ENCODE measurements around the gene CCL11.

GRCh38 chr17:34265711-34266110 lies 19.8 kb upstream of the CCL11 start:
- TF ChIP-seq, protein P1, sequence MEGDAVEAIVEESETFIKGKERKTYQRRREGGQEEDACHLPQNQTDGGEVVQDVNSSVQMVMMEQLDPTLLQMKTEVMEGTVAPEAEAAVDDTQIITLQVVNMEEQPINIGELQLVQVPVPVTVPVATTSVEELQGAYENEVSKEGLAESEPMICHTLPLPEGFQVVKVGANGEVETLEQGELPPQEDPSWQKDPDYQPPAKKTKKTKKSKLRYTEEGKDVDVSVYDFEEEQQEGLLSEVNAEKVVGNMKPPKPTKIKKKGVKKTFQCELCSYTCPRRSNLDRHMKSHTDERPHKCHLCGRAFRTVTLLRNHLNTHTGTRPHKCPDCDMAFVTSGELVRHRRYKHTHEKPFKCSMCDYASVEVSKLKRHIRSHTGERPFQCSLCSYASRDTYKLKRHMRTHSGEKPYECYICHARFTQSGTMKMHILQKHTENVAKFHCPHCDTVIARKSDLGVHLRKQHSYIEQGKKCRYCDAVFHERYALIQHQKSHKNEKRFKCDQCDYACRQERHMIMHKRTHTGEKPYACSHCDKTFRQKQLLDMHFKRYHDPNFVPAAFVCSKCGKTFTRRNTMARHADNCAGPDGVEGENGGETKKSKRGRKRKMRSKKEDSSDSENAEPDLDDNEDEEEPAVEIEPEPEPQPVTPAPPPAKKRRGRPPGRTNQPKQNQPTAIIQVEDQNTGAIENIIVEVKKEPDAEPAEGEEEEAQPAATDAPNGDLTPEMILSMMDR (IDR thresholded peaks at IDR 0.05): no peak
- TF ChIP-seq SIN3A (IDR thresholded peaks at IDR 0.05; ENCODE audit: borderline replicate concordance, insufficient read depth, low read depth, low read length): no peak

All from Panc1 (cell line).